Measurements from ENCODE around the gene GPNMB. TPM values are rescaled to one million over a fixed set of nuclear protein-coding genes. Genes with fewer than 3 reads are reported as not detected.

GPNMB gene
- total RNA-seq, 1 experiment from 2014 or later, result 1.2 TPM

GRCh38 chr7:23298885-23299769 is 52.6 kb downstream of the GPNMB start, which contains the start of gene MALSU1:
Gene MALSU1, plus strand, starts transcription at chr7:23299339. Its CDS starts 14 bp downstream, at chr7:23299353.
- Histone ChIP-seq H3K4me3 (ENCODE audit: low read depth, low read length) (peak within 1 kb of the TSS; percentile 84), H3K27me3 (replicated peaks; ENCODE audit: control insufficient read depth, insufficient read depth, low read length) (no peaks in the 10 kb centered on the region), H3K9me3 (no peaks in the 10 kb centered on the region), H3K4me1 (peaks cover 5% of the 10 kb centered on the region; the same call in 1 of the 2 replicates), H3K36me3 (ENCODE audit: control insufficient read depth, insufficient read depth, low read length) (peaks cover 1% of the 10 kb centered on the region; the same call in 1 of the 2 replicates)
- Mint-ChIP-seq H3K36me3 (ENCODE audit: insufficient read depth, unreplicated experiment) (peaks cover 49% of the 10 kb centered on the region), H3K4me3 (ENCODE audit: unreplicated experiment) (peak within 1 kb of the TSS; percentile 95), H3K27ac (ENCODE audit: unreplicated experiment) (peak within 1 kb of the TSS; percentile 87), H3K27me3 (ENCODE audit: insufficient read depth, unreplicated experiment) (no peaks in the 10 kb centered on the region), H3K9me3 (ENCODE audit: unreplicated experiment) (no peaks in the 10 kb centered on the region), H3K4me1 (ENCODE audit: low read depth, unreplicated experiment) (peaks cover 25% of the 10 kb centered on the region)
- peak; percentile 96 for DNase-seq
- intact Hi-C loops (cut with micrococcal nuclease; ENCODE audit: unreplicated experiment), result loop anchor here (1.0 kb wide), 1 partner anchor 26 kb away; no protein-coding TSS in a partner anchor
- TSS peak; percentile 92 for BruUV-seq (replicated peaks)
- POLR2A ChIA-PET, result interaction anchor here (0.5 to 1.5 kb wide), 7 partner anchors 14 to 206 kb away, joined by 3 to 6 read pairs (median 3); no protein-coding TSS in a partner anchor
- TF ChIP-seq CTCF (IDR thresholded peaks at IDR 0.05; ENCODE audit: insufficient read depth in 1 of 2, low read depth in 1 of 2, low read length in 1 of 2, severe bottlenecking in 1 of 2, unreplicated experiment in 1 of 2), result no peak
- CTCF ChIA-PET, result interaction anchor here (0.5 to 1.7 kb wide), 4 partner anchors 21 to 32 kb away, joined by 3 to 17 read pairs (median 6); no protein-coding TSS in a partner anchor

- Histone ChIP-seq H3K9me3 (no peaks in the 10 kb centered on the region), H3K36me3 (ENCODE audit: control insufficient read depth, insufficient read depth, low read length) (peaks cover 1% of the 10 kb centered on the region; the same call in 1 of the 2 replicates), H3K27me3 (replicated peaks; ENCODE audit: control insufficient read depth, insufficient read depth, low read length) (no peaks in the 10 kb centered on the region), H3K4me3 (ENCODE audit: low read depth, low read length) (peak overlapping the region; percentile 84), H3K4me1 (peaks cover 5% of the 10 kb centered on the region; the same call in 1 of the 2 replicates)
- ChIA-PET POLR2A (interaction anchor here (1.5 kb wide), 1 partner anchor 27 kb away, joined by 5 read pairs; no protein-coding TSS in a partner anchor), CTCF (interaction anchor here (1.0 to 1.7 kb wide), 2 partner anchors 27 to 245 kb away, joined by 4 to 17 read pairs; no protein-coding TSS in a partner anchor)
- H3K9me3 Mint-ChIP-seq (ENCODE audit: unreplicated experiment), result no peaks in the 10 kb centered on the region
- no peak for TF ChIP-seq CTCF (IDR thresholded peaks at IDR 0.05; ENCODE audit: insufficient read depth in 1 of 2, low read depth in 1 of 2, low read length in 1 of 2, severe bottlenecking in 1 of 2, unreplicated experiment in 1 of 2)
- peaks cover 25% of the 10 kb centered on the region for H3K4me1 Mint-ChIP-seq (ENCODE audit: low read depth, unreplicated experiment)
- TSS peak; percentile 46 for BruUV-seq (replicated peaks)
- no peaks in the 10 kb centered on the region for H3K27me3 Mint-ChIP-seq (ENCODE audit: insufficient read depth, unreplicated experiment)
- intact Hi-C loops (cut with micrococcal nuclease; ENCODE audit: unreplicated experiment), result loop anchor here (1.0 kb wide), 1 partner anchor 27 kb away; no protein-coding TSS in a partner anchor
- peaks cover 56% of the 10 kb centered on the region for H3K36me3 Mint-ChIP-seq (ENCODE audit: insufficient read depth, unreplicated experiment)
- H3K27ac Mint-ChIP-seq (ENCODE audit: unreplicated experiment), result peak overlapping the region; percentile 87
- H3K4me3 Mint-ChIP-seq (ENCODE audit: unreplicated experiment), result peak overlapping the region; percentile 95
- DNase-seq, result no peak
Measured at GRCh38 chr7:23299770-23300300, 53.3 kb downstream of the GPNMB start.

GRCh38 chr7:23306936-23307521 is 60.5 kb downstream of the GPNMB start:
- H3K27me3 ChIP-seq (replicated peaks; ENCODE audit: control insufficient read depth, insufficient read depth, low read length), result no peaks in the 10 kb centered on the region
- CTCF ChIA-PET, result no interaction called here
- H3K4me1 Mint-ChIP-seq (ENCODE audit: low read depth, unreplicated experiment), result peaks cover 23% of the 10 kb centered on the region
- H3K9me3 ChIP-seq, result no peaks in the 10 kb centered on the region
- H3K4me1 ChIP-seq, result 0 out of 2 replicates have a peak, but pooled peaks cover 5% of the 10 kb centered on the region
- H3K36me3 Mint-ChIP-seq (ENCODE audit: insufficient read depth, unreplicated experiment), result peaks cover 100% of the 10 kb centered on the region
- POLR2A ChIA-PET, result no interaction called here
- H3K4me3 ChIP-seq (ENCODE audit: low read depth, low read length), result no peak overlapping the region
- no TSS peak for BruUV-seq (replicated peaks)
- TF ChIP-seq CTCF (IDR thresholded peaks at IDR 0.05; ENCODE audit: insufficient read depth in 1 of 2, low read depth in 1 of 2, low read length in 1 of 2, severe bottlenecking in 1 of 2, unreplicated experiment in 1 of 2), result no peak
- no peaks in the 10 kb centered on the region for H3K27me3 Mint-ChIP-seq (ENCODE audit: insufficient read depth, unreplicated experiment)
- peak overlapping the region; percentile 7 for H3K4me3 Mint-ChIP-seq (ENCODE audit: unreplicated experiment)
- peaks cover 4% of the 10 kb centered on the region for H3K36me3 ChIP-seq (ENCODE audit: control insufficient read depth, insufficient read depth, low read length)
- intact Hi-C loops (cut with micrococcal nuclease; ENCODE audit: unreplicated experiment), result no loop called here
- H3K9me3 Mint-ChIP-seq (ENCODE audit: unreplicated experiment), result no peaks in the 10 kb centered on the region
- no peak for DNase-seq
- peak overlapping the region; percentile 8 for H3K27ac Mint-ChIP-seq (ENCODE audit: unreplicated experiment)
